Measurements from ENCODE around the gene ARHGEF18. TPM values are rescaled to one million over a fixed set of nuclear protein-coding genes. Genes with fewer than 3 reads are reported as not detected.
"Not testable (repeated sequence)": the region's sequence is repeated elsewhere in the genome, so short reads cannot be mapped to it uniquely, and the experiment has no call there.

Gene ARHGEF18
- total RNA-seq, 4 donors from 2014 or later, result 21.3 to 45.2 (median 30.4) TPM

DNA sequence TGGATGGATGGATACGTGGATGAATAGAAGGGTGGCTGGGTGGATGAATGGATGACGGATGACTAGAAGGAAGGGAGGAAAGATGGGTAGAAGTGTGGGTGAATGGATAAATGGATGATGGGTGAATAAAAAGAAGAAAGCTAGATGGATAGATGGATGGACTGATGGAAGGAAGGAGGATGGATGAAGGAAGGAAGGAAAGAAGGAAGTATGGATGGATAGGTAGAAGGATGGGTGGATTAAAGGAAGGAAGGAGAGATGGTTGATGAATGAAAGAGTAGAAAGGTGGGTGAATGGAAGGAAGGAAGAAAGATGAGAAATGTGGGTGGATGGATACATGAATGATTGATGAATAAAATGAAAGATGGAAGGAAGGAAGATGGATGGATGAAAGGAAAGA lies 14.5 kb downstream of the ARHGEF18 start:
- TF ChIP-seq, protein P1, sequence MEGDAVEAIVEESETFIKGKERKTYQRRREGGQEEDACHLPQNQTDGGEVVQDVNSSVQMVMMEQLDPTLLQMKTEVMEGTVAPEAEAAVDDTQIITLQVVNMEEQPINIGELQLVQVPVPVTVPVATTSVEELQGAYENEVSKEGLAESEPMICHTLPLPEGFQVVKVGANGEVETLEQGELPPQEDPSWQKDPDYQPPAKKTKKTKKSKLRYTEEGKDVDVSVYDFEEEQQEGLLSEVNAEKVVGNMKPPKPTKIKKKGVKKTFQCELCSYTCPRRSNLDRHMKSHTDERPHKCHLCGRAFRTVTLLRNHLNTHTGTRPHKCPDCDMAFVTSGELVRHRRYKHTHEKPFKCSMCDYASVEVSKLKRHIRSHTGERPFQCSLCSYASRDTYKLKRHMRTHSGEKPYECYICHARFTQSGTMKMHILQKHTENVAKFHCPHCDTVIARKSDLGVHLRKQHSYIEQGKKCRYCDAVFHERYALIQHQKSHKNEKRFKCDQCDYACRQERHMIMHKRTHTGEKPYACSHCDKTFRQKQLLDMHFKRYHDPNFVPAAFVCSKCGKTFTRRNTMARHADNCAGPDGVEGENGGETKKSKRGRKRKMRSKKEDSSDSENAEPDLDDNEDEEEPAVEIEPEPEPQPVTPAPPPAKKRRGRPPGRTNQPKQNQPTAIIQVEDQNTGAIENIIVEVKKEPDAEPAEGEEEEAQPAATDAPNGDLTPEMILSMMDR (IDR thresholded peaks at IDR 0.05), result no peak
- TF ChIP-seq POLR2AphosphoS5 (IDR thresholded peaks at IDR 0.05) (no peak), POLR2A (IDR thresholded peaks at IDR 0.05) (no peak), EP300 (IDR thresholded peaks at IDR 0.05) (no peak)

DNA sequence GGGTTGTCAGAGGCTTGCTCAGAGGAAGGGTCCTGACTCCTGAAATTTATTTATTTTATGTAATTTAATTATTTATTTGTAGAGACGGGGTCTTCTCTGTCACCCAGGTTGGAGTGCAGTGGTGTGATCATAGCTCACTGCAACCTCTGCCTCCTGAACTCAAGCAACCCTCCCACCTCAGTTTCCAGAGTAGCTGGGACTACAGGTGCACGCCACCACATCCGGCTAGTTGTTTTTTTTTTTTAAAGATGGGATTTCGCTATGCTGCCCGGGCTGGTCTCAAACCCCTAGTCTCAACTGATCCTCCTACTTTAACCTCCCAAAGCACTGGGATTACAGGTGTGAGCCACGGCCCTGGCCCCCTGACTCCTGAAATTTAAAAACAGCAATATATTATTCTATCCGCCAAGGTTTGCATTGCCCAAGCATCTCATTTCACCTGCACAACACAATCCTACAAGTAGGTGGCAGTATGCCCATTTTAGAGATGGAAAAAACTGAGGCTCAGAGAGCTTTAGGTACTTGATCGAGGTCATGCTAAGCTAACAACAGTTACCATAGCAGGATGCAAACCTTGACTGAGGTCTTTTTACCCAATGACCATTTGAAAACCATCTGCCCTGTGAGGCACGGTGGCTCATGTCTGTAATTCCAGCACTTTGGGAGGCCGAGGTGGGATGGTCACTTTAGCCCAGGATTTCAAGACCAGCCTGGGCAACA lies 18.1 kb downstream of the ARHGEF18 start:
- Histone ChIP-seq H3K36me3 (no peaks in the 10 kb centered on the region), H3K9me3 (no peaks in the 10 kb centered on the region), H3K27me3 (no peaks in the 10 kb centered on the region), H3K27ac (peak overlapping the region in 3 of 4 donors; percentile 13 to 47 (median 27)), H3K4me1 (peaks cover 0 to 17% (median 0%) of the 10 kb centered on the region in 3 donors), H3K4me3 (no peak overlapping the region)
- no peak for TF ChIP-seq POLR2AphosphoS5 (IDR thresholded peaks at IDR 0.05)
- TF ChIP-seq, protein P1 (IDR thresholded peaks at IDR 0.05), result peak in 2 of 4 experiments; percentile 23 to 44
- 70 to 79% methylated on average over 8 of the region's 10 CpGs for WGBS, 2 donors (ENCODE audit: low coverage in 1 of 2)
- ATAC-seq, result no peak

More for the DNA sequence above, 14.5 kb downstream of the ARHGEF18 start:
- no peak overlapping the region for H3K27ac ChIP-seq
- peaks cover 0 to 3% (median 0%) of the 10 kb centered on the region in 3 donors for H3K4me1 ChIP-seq
- no peak overlapping the region for H3K4me3 ChIP-seq
- no peaks in the 10 kb centered on the region for H3K27me3 ChIP-seq
- 90 to 94% methylated on average over 2 of the region's 2 CpGs for WGBS, 2 donors (ENCODE audit: low coverage in 1 of 2)
- ATAC-seq, result no peak
- H3K36me3 ChIP-seq, result no peaks in the 10 kb centered on the region
- H3K9me3 ChIP-seq, result no peaks in the 10 kb centered on the region

DNA sequence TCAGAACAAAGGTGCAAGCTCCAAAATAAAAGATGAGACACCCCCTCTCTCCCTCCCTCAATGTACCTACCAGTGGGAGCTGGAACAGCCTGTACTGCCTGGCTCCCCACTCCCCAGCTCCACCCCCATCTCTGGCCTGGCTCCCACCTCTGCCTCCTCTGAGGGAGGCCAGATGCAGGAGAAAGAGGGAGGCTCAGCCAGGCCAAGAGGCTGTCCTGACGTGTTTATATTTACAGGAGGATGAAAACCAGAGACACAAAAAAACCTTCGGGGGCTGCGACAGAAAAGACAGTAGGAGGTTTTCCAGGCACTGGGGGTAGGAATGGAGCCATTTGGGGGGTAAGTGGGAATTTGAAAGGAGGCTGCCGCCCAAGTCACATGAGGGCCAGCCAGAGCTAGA lies 19.7 kb downstream of the ARHGEF18 start:
- H3K36me3 ChIP-seq, result no peaks in the 10 kb centered on the region
- H3K4me3 ChIP-seq, result no peak overlapping the region
- H3K27me3 ChIP-seq, result no peaks in the 10 kb centered on the region
- H3K4me1 ChIP-seq, result peaks cover 0 to 17% (median 0%) of the 10 kb centered on the region in 3 donors
- WGBS, 2 donors (ENCODE audit: low coverage in 1 of 2), result 5 to 30% methylated on average over 2 to 4 of the region's 4 CpGs
- H3K9me3 ChIP-seq, result no peaks in the 10 kb centered on the region
- TF ChIP-seq POLR2AphosphoS5 (IDR thresholded peaks at IDR 0.05), result peak; percentile 72
- peak; percentile 55 for TF ChIP-seq EP300 (IDR thresholded peaks at IDR 0.05)
- TF ChIP-seq, protein P1 (IDR thresholded peaks at IDR 0.05), result no peak
- H3K27ac ChIP-seq, result peak overlapping the region; percentile 67 to 83 (median 76)
- ATAC-seq, result peak; percentile 74

DNA sequence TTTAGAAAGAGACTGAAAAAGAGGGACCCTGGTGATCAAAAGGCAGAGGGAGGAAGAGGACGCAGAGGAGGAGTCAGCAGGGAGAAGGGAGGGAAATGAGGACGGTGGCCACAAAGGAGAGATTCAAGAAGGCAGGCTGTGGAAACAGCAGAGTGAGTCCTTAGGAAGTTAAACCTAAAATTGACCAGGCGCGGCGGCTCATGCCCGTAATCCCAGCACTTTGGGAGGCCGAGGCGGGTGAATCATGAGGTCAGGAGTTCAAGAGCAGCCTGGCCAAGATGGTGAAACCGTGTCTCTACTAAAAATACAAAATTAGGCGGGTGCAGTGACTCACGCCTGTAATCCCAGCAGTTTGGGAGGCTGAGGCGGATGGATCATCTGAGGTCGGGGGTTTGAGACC lies 20.1 kb downstream of the ARHGEF18 start:
- H3K4me1 ChIP-seq, result peaks cover 0 to 17% (median 0%) of the 10 kb centered on the region in 3 donors
- ATAC-seq, result peak; percentile 89
- WGBS, 2 donors (ENCODE audit: low coverage in 1 of 2), result 21 to 35% methylated on average over 7 to 11 of the region's 13 CpGs

DNA sequence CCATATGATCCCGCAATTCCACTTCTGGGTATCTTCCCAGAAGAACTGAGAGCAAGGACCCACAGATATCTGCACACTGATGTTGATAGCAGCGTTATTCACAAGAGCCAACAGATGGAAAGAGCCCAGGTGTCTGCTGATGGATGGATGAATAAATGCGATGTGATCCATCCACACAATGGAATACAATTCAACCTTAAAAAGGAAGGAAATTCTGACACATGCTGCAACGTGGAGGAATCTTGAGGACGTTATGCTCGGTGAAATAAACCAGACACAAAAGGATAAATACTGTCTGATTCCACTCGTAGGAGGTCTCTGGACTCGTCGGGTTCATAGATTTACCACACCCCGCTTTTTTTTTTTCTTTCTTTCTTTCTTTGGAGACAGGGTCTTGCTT lies 21.8 kb downstream of the ARHGEF18 start:
- no peak for TF ChIP-seq POLR2A (IDR thresholded peaks at IDR 0.05)
- no peak for TF ChIP-seq EP300 (IDR thresholded peaks at IDR 0.05)
- TF ChIP-seq, protein P1 (IDR thresholded peaks at IDR 0.05), result no peak
- no peak for TF ChIP-seq POLR2AphosphoS5 (IDR thresholded peaks at IDR 0.05)
- no peaks in the 10 kb centered on the region for H3K27me3 ChIP-seq
- peak overlapping the region; percentile 49 to 82 (median 62) for H3K27ac ChIP-seq
- H3K9me3 ChIP-seq, result no peaks in the 10 kb centered on the region
- no peaks in the 10 kb centered on the region for H3K36me3 ChIP-seq
- no peak for ATAC-seq
- H3K4me3 ChIP-seq, result no peak overlapping the region
- WGBS, 2 donors (ENCODE audit: low coverage in 1 of 2), result 45 to 51% methylated on average over 8 to 10 of the region's 10 CpGs
- H3K4me1 ChIP-seq, result peaks cover 0 to 17% (median 0%) of the 10 kb centered on the region in 3 donors

More for the DNA sequence above, 20.1 kb downstream of the ARHGEF18 start:
- H3K36me3 ChIP-seq, H3K4me3 ChIP-seq, H3K9me3 ChIP-seq, H3K27me3 ChIP-seq: not testable (repeated sequence)
- H3K27ac ChIP-seq, result peak overlapping the region; percentile 67 to 83 (median 76)
- TF ChIP-seq POLR2AphosphoS5 (IDR thresholded peaks at IDR 0.05), result peak; percentile 55

All from gastroesophageal sphincter (tissue), 4 donors.